GM10248 (cell line): ENCODE measurements around the gene TRAPPC3L.

Experiments used
- CTCF ChIA-PET: fragments of 300-600 bp; sonication (Branson Sonifier 250); formaldehyde crosslinking; extraction: SDS; loops from one replicate; lab custom pipeline; 2021; ENCODE audit warnings: antibody characterized with exemption; lab: Yijun Ruan, JAX
- POLR2A ChIA-PET: fragments of 350-650 bp; sonication (Branson Sonifier 250); formaldehyde crosslinking; extraction: SDS; loops from one replicate; lab custom pipeline; 2020; ENCODE audit warnings: antibody characterized with exemption; lab: Yijun Ruan, JAX
- DNase-seq: peaks from one replicate; pipeline ENCODE4 v3.0.0; 2012; ENCODE audit errors: extremely low spot score
- CTCF ChIP-seq: IDR thresholded peaks from 2 replicates; pipeline ENCODE4 v1.5.1; 2012; ENCODE audit warnings: mild to moderate bottlenecking, low read depth; ENCODE audit errors: extremely low read depth, missing control alignments, control extremely low read depth

Gene TRAPPC3L

GRCh38 chr6:116562614-116563013, 17.1 kb upstream of the TRAPPC3L start:
- no peak for DNase-seq
- POLR2A ChIA-PET = no interaction called here
- no peak for TF ChIP-seq CTCF
- CTCF ChIA-PET = interaction anchor here (1.1 to 7.9 kb wide), 14 partner anchors 8 to 346 kb away, joined by 3 to 57 read pairs (median 6); partner anchors contain the start of genes CALHM4, RWDD1 and TSPYL1

GRCh38 chr6:116562019-116562403, 16.5 kb upstream of the TRAPPC3L start:
- TF ChIP-seq CTCF = no peak
- POLR2A ChIA-PET = no interaction called here

GRCh38 chr6:116561377-116562018, 16.0 kb upstream of the TRAPPC3L start:
- ChIA-PET CTCF (interaction anchor here (0.7 to 7.9 kb wide), 37 partner anchors 7 to 442 kb away, joined by 3 to 57 read pairs (median 5); partner anchors contain the start of genes CALHM4, RWDD1 and TRAPPC3L), POLR2A (no interaction called here)
- peak; percentile 96 for TF ChIP-seq CTCF
- peak; percentile 55 for DNase-seq

More at GRCh38 chr6:116562019-116562403, 16.5 kb upstream of the TRAPPC3L start:
- CTCF ChIA-PET = interaction anchor here (1.2 to 7.9 kb wide), 11 partner anchors 8 to 345 kb away, joined by 3 to 57 read pairs (median 8); partner anchors contain the start of genes CALHM4, RWDD1 and TSPYL1
- no peak for DNase-seq

- TF ChIP-seq CTCF = no peak
- no peak for DNase-seq
- ChIA-PET POLR2A (no interaction called here), CTCF (interaction anchor here (0.7 to 7.9 kb wide), 21 partner anchors 9 to 352 kb away, joined by 3 to 57 read pairs (median 7); partner anchors contain the start of genes RWDD1 and TRAPPC3L)
These were observed 14.6 kb upstream of the TRAPPC3L start for GRCh38 chr6:116560130-116560529.

GRCh38 chr6:116557893-116558292, 12.4 kb upstream of the TRAPPC3L start:
- CTCF ChIA-PET = interaction anchor here (1.0 to 7.9 kb wide), 7 partner anchors 12 to 340 kb away, joined by 3 to 57 read pairs (median 16); partner anchors contain the start of genes RWDD1 and TRAPPC3L
- no peak for TF ChIP-seq CTCF
- POLR2A ChIA-PET = no interaction called here
- no peak for DNase-seq

- DNase-seq = no peak
- POLR2A ChIA-PET = no interaction called here
- CTCF ChIA-PET = interaction anchor here (3.8 to 4.8 kb wide), 2 partner anchors 16 to 269 kb away, joined by 13 to 25 read pairs; no protein-coding TSS in a partner anchor
- TF ChIP-seq CTCF = no peak
These were observed 11.4 kb upstream of the TRAPPC3L start for GRCh38 chr6:116556814-116557415.
